Naive thymus-derived CD4-positive, alpha-beta T cell (primary cell): ENCODE measurements around the gene MEGF11. TPM values are rescaled to one million over a fixed set of nuclear protein-coding genes. Genes with fewer than 3 reads are reported as not detected.

Source experiments
- ATAC-seq: fragments of 150-1000 bp; cut with Tn5 transposase; 2 replicates; pipeline ENCODE4 v1.10.0; 2021; ENCODE audit warnings: mild to moderate bottlenecking, moderate library complexity
- CTCF ChIA-PET: fragments of 350-600 bp; sonication (Branson Sonifier 250); formaldehyde crosslinking; loops from one replicate; lab custom pipeline; 2021; ENCODE audit warnings: antibody characterized with exemption; lab: Charles Lee
- POLR2A ChIA-PET: fragments of 350-600 bp; sonication (Branson Sonifier 250); formaldehyde crosslinking; loops from one replicate; lab custom pipeline; 2021; ENCODE audit warnings: antibody characterized with exemption, inconsistent platforms; lab: Charles Lee
- DNase-seq, 9 donors: peaks; one replicate each; pipeline versions ENCODE4 v3.0.0 to v3.0.0-alpha.2; 2020 to 2022; ENCODE audit warnings: mixed read lengths in 1 of 9
- H3K27ac ChIP-seq: one replicate; pipeline ENCODE4 v1.7.0; 2013; ENCODE audit warnings: mild to moderate bottlenecking, low read depth, low read length, moderate library complexity
- H3K27me3 ChIP-seq, 2 donors: one replicate each; pipeline ENCODE4 v1.7.0; 2013; ENCODE audit warnings: low read length in 2 of 2, mild to moderate bottlenecking in 2 of 2, moderate library complexity in 2 of 2; ENCODE audit not compliant: control insufficient read depth in 2 of 2, insufficient read depth in 2 of 2
- H3K36me3 ChIP-seq, 3 experiments: 1 replicate in 2 of 3; 2 replicates in 1 of 3; pipeline ENCODE4 v1.7.0; 2013; ENCODE audit warnings: low read length in 3 of 3, mild to moderate bottlenecking in 3 of 3, moderate library complexity in 1 of 3; ENCODE audit not compliant: insufficient read depth in 3 of 3, control insufficient read depth in 2 of 3
- H3K4me1 ChIP-seq, 2 donors: one replicate each; pipeline ENCODE4 v1.7.0; 2013; ENCODE audit warnings: low read length in 2 of 2, mild to moderate bottlenecking in 2 of 2, moderate library complexity in 1 of 2; ENCODE audit not compliant: control insufficient read depth in 2 of 2, insufficient read depth in 2 of 2
- H3K4me3 ChIP-seq: 2 replicates; pipeline ENCODE4 v1.7.0; 2013; ENCODE audit warnings: mild to moderate bottlenecking, low read length
- H3K9me3 ChIP-seq, 3 experiments: 1 replicate in 2 of 3; 2 replicates in 1 of 3; pipeline ENCODE4 v1.7.0; 2013; ENCODE audit warnings: low read length in 3 of 3; ENCODE audit not compliant: control insufficient read depth in 2 of 3
- H3K27ac Mint-ChIP-seq, 9 donors: one replicate each; pipeline ENCODE4 v1.8.0; 2020 to 2022; ENCODE audit warnings: mixed read lengths in 9 of 9, mild to moderate bottlenecking in 8 of 9, moderate library complexity in 5 of 9, inconsistent platforms in 2 of 9
- H3K27me3 Mint-ChIP-seq, 5 donors: one replicate each; pipeline ENCODE4 v1.8.0; 2021 to 2022; ENCODE audit warnings: mixed read lengths in 5 of 5, mild to moderate bottlenecking in 1 of 5
- H3K36me3 Mint-ChIP-seq, 5 donors: one replicate each; pipeline ENCODE4 v1.8.0; 2020 to 2022; ENCODE audit warnings: mixed read lengths in 5 of 5, mild to moderate bottlenecking in 3 of 5, inconsistent platforms in 1 of 5
- H3K4me1 Mint-ChIP-seq, 7 donors: one replicate each; pipeline ENCODE4 v1.8.0; 2020 to 2022; ENCODE audit warnings: mixed read lengths in 7 of 7, mild to moderate bottlenecking in 3 of 7, inconsistent platforms in 1 of 7
- H3K4me3 Mint-ChIP-seq, 10 donors: one replicate each; pipeline ENCODE4 v1.8.0; 2020 to 2022; ENCODE audit warnings: mild to moderate bottlenecking in 10 of 10, mixed read lengths in 10 of 10, moderate library complexity in 6 of 10, inconsistent platforms in 2 of 10
- H3K9me3 Mint-ChIP-seq, 11 donors: one replicate each; pipeline ENCODE4 v1.8.0; 2020 to 2022; ENCODE audit warnings: mixed read lengths in 11 of 11, mild to moderate bottlenecking in 4 of 11, inconsistent platforms in 1 of 11, moderate library complexity in 1 of 11
- intact Hi-C, 2 donors: fragments of 100-400 bp; cut with micrococcal nuclease; formaldehyde crosslinking; loops; one replicate each; pipeline ENCODE4 v1.15.1; 2023
- polyA plus RNA-seq, 2 donors: library from polyadenylated mRNA; unstranded; fragments of 300-500 nt; fragmentation: Illumina TruSeq; gene quantifications; one replicate each; pipeline ENCODE4 v1.2.3, GENCODE V29; 2021
- total RNA-seq, 6 experiments: library from RNA in 5 of 6; stranded (reverse) in 5 of 6; gene quantifications; 1 replicate in 5 of 6; 2 replicates in 1 of 6; pipeline ENCODE4 v1.2.3 and lab custom pipeline; 2021 to 2026

The MEGF11 gene
- total and polyA plus RNA-seq, 7 experiments from 2014 or later = 0.45 TPM; not detected in 6

DNA sequence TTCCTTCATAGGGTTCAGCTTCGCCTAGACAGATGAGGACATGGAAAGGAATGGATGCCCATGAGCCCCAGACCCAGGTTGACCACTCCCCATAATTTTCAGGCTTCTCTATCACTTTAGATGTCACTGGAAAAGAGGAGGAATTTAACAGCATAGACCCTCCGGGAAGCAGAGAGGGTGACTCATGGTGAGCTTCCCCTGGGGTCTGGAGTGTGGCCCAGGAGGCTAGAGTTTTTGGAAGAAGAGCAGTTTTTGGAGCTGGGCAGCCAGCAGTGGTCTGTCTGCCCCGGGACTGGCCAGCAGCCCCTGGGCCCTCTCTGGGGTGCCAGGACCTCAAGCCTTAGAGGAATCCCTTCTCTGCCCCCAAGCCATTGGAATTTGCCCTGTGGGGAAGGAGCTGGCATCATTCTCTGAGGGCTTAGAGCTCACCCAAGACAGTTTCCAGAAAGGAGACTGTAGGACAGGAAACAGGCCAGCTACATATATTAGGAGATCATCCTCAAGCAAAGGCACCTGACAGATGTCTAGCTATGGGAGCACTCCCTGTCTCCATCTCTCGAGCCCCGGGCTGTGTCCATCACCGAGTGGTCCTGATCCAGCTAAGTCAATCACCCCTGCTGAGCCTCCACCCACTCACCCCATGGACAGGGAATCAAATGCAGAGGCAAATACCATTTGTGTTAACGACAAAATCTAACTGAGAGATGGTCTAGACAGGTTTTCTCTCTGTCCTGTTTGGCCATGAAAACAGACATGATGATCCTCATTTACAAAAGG lies 67.3 kb downstream of the MEGF11 start:
- Histone ChIP-seq H3K36me3 (no peaks in the 10 kb centered on the region), H3K27me3 (no peaks in the 10 kb centered on the region), H3K9me3 (no peaks in the 10 kb centered on the region), H3K4me3 (no peak overlapping the region), H3K4me1 (no peaks in the 10 kb centered on the region), H3K27ac (no peak overlapping the region)
- Mint-ChIP-seq H3K9me3 (peaks cover 0 to 1% (median 0%) of the 10 kb centered on the region in 11 donors), H3K4me3 (no peak overlapping the region), H3K27me3 (peaks cover 17 to 38% (median 33%) of the 10 kb centered on the region in 5 donors), H3K27ac (no peak overlapping the region), H3K4me1 (peaks cover 0 to 5% (median 0%) of the 10 kb centered on the region in 7 donors), H3K36me3 (no peaks in the 10 kb centered on the region)
- POLR2A ChIA-PET = no interaction called here
- intact Hi-C loops = no loop called here
- ATAC-seq (no peak), DNase-seq (no peak)
- CTCF ChIA-PET = no interaction called here

- peaks cover 0 to 1% (median 0%) of the 10 kb centered on the region in 11 donors for H3K9me3 Mint-ChIP-seq
- no peaks in the 10 kb centered on the region for H3K36me3 Mint-ChIP-seq
- Histone ChIP-seq H3K4me3 (no peak overlapping the region), H3K9me3 (no peaks in the 10 kb centered on the region), H3K27ac (no peak overlapping the region), H3K4me1 (no peaks in the 10 kb centered on the region), H3K27me3 (no peaks in the 10 kb centered on the region), H3K36me3 (no peaks in the 10 kb centered on the region)
- peaks cover 17 to 44% (median 41%) of the 10 kb centered on the region in 5 donors for H3K27me3 Mint-ChIP-seq
- no peak overlapping the region for H3K27ac Mint-ChIP-seq
- H3K4me1 Mint-ChIP-seq = peaks cover 0 to 5% (median 0%) of the 10 kb centered on the region in 7 donors
- DNase-seq (no peak), ATAC-seq (no peak)
- H3K4me3 Mint-ChIP-seq = no peak overlapping the region
- ChIA-PET POLR2A (no interaction called here), CTCF (no interaction called here)
- intact Hi-C loops = no loop called here
Measured at GRCh38 chr15:66184936-66185790, 68.4 kb downstream of the MEGF11 start.

GRCh38 chr15:66184492-66184891 lies 69.1 kb downstream of the MEGF11 start:
- Mint-ChIP-seq H3K4me1 (peaks cover 0 to 5% (median 0%) of the 10 kb centered on the region in 7 donors), H3K36me3 (no peaks in the 10 kb centered on the region), H3K4me3 (no peak overlapping the region), H3K27me3 (peaks cover 17 to 49% (median 41%) of the 10 kb centered on the region in 5 donors), H3K27ac (no peak overlapping the region), H3K9me3 (peaks cover 0 to 1% (median 0%) of the 10 kb centered on the region in 11 donors)
- Histone ChIP-seq H3K27ac (no peak overlapping the region), H3K27me3 (no peaks in the 10 kb centered on the region), H3K4me3 (no peak overlapping the region), H3K4me1 (no peaks in the 10 kb centered on the region), H3K9me3 (no peaks in the 10 kb centered on the region), H3K36me3 (no peaks in the 10 kb centered on the region)
- intact Hi-C loops = no loop called here
- ATAC-seq (no peak), DNase-seq (no peak)
- ChIA-PET CTCF (no interaction called here), POLR2A (no interaction called here)

DNA sequence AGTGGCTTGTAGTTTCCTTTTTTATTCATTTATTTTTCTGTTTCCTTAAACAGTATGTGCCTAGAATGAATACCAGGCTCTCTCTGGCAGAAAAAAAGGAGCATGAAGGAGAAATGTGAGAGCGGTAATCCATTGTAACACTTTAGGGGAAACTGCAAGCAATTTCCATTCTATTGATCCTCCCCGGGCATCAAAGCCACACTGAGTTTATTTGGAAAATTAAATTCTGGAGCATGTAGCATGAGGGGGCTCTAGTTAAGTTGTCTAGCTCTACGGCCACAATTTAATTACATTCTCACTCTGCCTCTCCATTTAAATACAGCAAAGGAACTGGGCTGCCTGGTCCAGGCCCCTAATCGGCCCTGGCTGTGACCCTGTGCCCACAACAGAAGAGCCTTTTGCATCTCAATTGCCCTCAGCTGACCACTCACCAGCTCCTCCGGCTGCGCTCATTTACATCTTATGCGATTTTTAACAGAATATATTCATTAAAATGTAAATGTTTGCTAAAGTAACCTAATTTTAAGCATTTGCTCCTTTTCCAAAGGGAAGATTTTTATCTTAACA lies 72.9 kb downstream of the MEGF11 start:
- H3K9me3 Mint-ChIP-seq = peaks cover 0 to 1% (median 0%) of the 10 kb centered on the region in 11 donors
- H3K4me3 Mint-ChIP-seq = no peak overlapping the region
- H3K4me1 Mint-ChIP-seq = peaks cover 0 to 4% (median 0%) of the 10 kb centered on the region in 7 donors
- DNase-seq (no peak), ATAC-seq (no peak)
- no peaks in the 10 kb centered on the region for H3K36me3 ChIP-seq
- no peak overlapping the region for H3K27ac Mint-ChIP-seq
- no peaks in the 10 kb centered on the region for H3K4me1 ChIP-seq
- no peaks in the 10 kb centered on the region for H3K27me3 ChIP-seq
- POLR2A ChIA-PET = no interaction called here
- no peak overlapping the region for H3K27ac ChIP-seq
- H3K36me3 Mint-ChIP-seq = no peaks in the 10 kb centered on the region
- H3K4me3 ChIP-seq = no peak overlapping the region
- no peaks in the 10 kb centered on the region for H3K9me3 ChIP-seq
- peaks cover 20 to 66% (median 39%) of the 10 kb centered on the region in 5 donors for H3K27me3 Mint-ChIP-seq
- intact Hi-C loops = no loop called here
- CTCF ChIA-PET = no interaction called here

DNA sequence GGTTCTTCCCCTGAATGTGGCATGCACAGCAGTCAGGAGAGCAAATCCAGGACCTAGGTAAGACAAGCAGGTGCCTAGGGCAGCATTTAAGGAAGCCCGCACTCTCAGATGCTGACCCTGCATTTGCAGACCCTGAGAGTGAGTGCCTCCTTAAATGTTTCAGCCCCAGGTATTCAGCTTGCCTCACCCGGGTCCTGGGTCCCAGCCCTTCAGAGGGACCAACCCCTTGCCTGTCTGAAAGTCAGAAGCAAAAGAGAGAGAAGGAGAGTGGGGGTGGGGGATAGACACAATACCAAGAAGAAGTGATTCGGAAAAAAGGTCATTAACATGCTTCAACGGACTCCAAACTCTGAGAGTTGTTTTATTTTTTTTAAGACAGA lies 75.0 kb downstream of the MEGF11 start:
- Mint-ChIP-seq H3K27me3 (peaks cover 10 to 63% (median 23%) of the 10 kb centered on the region in 5 donors), H3K4me1 (no peaks in the 10 kb centered on the region), H3K27ac (no peak overlapping the region), H3K4me3 (peak overlapping the region in 2 of 10 donors; percentile 11 to 56), H3K36me3 (no peaks in the 10 kb centered on the region), H3K9me3 (no peaks in the 10 kb centered on the region)
- Histone ChIP-seq H3K27ac (no peak overlapping the region), H3K36me3 (no peaks in the 10 kb centered on the region), H3K27me3 (no peaks in the 10 kb centered on the region), H3K4me1 (no peaks in the 10 kb centered on the region), H3K4me3 (no peak overlapping the region), H3K9me3 (no peaks in the 10 kb centered on the region)
- CTCF ChIA-PET = no interaction called here
- POLR2A ChIA-PET = no interaction called here
- ATAC-seq (no peak), DNase-seq (no peak)
- intact Hi-C loops = no loop called here

- Mint-ChIP-seq H3K4me1 (no peaks in the 10 kb centered on the region), H3K27ac (no peak overlapping the region), H3K9me3 (peaks cover 0 to 2% (median 0%) of the 10 kb centered on the region in 11 donors), H3K27me3 (peaks cover 0 to 24% (median 12%) of the 10 kb centered on the region in 5 donors), H3K4me3 (no peak overlapping the region), H3K36me3 (no peaks in the 10 kb centered on the region)
- Histone ChIP-seq H3K9me3 (no peaks in the 10 kb centered on the region), H3K4me1 (no peaks in the 10 kb centered on the region), H3K36me3 (no peaks in the 10 kb centered on the region), H3K4me3 (no peak overlapping the region), H3K27ac (no peak overlapping the region), H3K27me3 (no peaks in the 10 kb centered on the region)
- ChIA-PET CTCF (no interaction called here), POLR2A (no interaction called here)
- intact Hi-C loops = no loop called here
- no peak for DNase-seq
- no peak for ATAC-seq
Measured at GRCh38 chr15:66172324-66172980, 81.1 kb downstream of the MEGF11 start.
